8988T (cell line): Measurements from ENCODE around the gene KCMF1.
"Not testable (repeated sequence)": the region's sequence is repeated elsewhere in the genome, so short reads cannot be mapped to it uniquely, and the experiment has no call there.

Experiments used
- DNase-seq: peaks from one replicate; pipeline ENCODE4 v3.0.0; 2011

Gene KCMF1

GRCh38 chr2:84970868-84971509, at the start of gene KCMF1:
TSS of gene KCMF1 (plus strand) at chr2:84971161. CDS start at chr2:84971452, 291 bp downstream.
- peak; percentile 88 for DNase-seq

GRCh38 chr2:84923009-84923408, 48.0 kb upstream of the KCMF1 start:
- no peak for DNase-seq

- DNase-seq: no peak
Measured at GRCh38 chr2:84924173-84925106, 46.5 kb upstream of the KCMF1 start.

- no peak for DNase-seq
Measured at GRCh38 chr2:84925336-84925723, 45.6 kb upstream of the KCMF1 start.

- no peak for DNase-seq
Measured at GRCh38 chr2:84925724-84926376, 45.1 kb upstream of the KCMF1 start.

- DNase-seq: no peak
Measured at GRCh38 chr2:84927275-84927627, 43.7 kb upstream of the KCMF1 start.

- no peak for DNase-seq
Measured at GRCh38 chr2:84931384-84931821, 39.6 kb upstream of the KCMF1 start.

- DNase-seq: no peak
Measured at GRCh38 chr2:84938194-84938879, 32.6 kb upstream of the KCMF1 start.

GRCh38 chr2:84939426-84940087, 31.4 kb upstream of the KCMF1 start:
- DNase-seq: no peak

- no peak for DNase-seq
Measured at GRCh38 chr2:84940088-84940470, 30.9 kb upstream of the KCMF1 start.

- no peak for DNase-seq
Measured at GRCh38 chr2:84940831-84941412, 30.0 kb upstream of the KCMF1 start.

GRCh38 chr2:84942166-84942565, 28.8 kb upstream of the KCMF1 start:
- DNase-seq: no peak

GRCh38 chr2:84942964-84943421, 28.0 kb upstream of the KCMF1 start:
- no peak for DNase-seq

GRCh38 chr2:84944295-84944909, 26.6 kb upstream of the KCMF1 start:
- no peak for DNase-seq

GRCh38 chr2:84945838-84946203, 25.1 kb upstream of the KCMF1 start:
- not testable (repeated sequence) for DNase-seq

- peak; percentile 66 for DNase-seq
Measured at GRCh38 chr2:84946204-84947009, 24.6 kb upstream of the KCMF1 start.

GRCh38 chr2:84947010-84947593, 23.9 kb upstream of the KCMF1 start:
- DNase-seq: no peak

- no peak for DNase-seq
Measured at GRCh38 chr2:84953535-84953934, 17.4 kb upstream of the KCMF1 start.

- no peak for DNase-seq
Measured at GRCh38 chr2:84954329-84954728, 16.6 kb upstream of the KCMF1 start.
